Pancreas (tissue), 10 donors: Measurements from ENCODE around the gene OR6V1. TPM values are rescaled to one million over a fixed set of nuclear protein-coding genes. Genes with fewer than 3 reads are reported as not detected.

Experiments
- ATAC-seq, 4 donors: fragments of 200-7000 bp; cut with Tn5 transposase; one replicate each; pipeline versions ENCODE4 v1.8.0 to v1.9.1; 2020; ENCODE audit warnings: mild to moderate bottlenecking in 4 of 4, moderate library complexity in 4 of 4
- DNase-seq, 6 donors: peaks; one replicate each; pipeline ENCODE4 v3.0.0-alpha.2; 2020
- FAIRE-seq: peaks from 2 replicates; lab custom pipeline; 2012; peaks lifted over from hg19 to GRCh38; lab: Jason Lieb, UNC
- H3K27ac ChIP-seq, 4 donors: fragments of 200-600 bp; sonication (generic); 1 replicate in 3 of 4; 2 replicates in 1 of 4; pipeline versions ENCODE4 v1.5.0 to v1.8.0; 2020
- H3K27me3 ChIP-seq, 4 donors: fragments of 200-600 bp; one replicate each; pipeline ENCODE4 v1.8.0; 2021
- H3K36me3 ChIP-seq, 3 donors: fragments of 200-600 bp; sonication (generic) in 1 of 3; one replicate each; pipeline versions ENCODE4 v1.5.0 to v1.8.0; 2020 to 2021
- H3K4me1 ChIP-seq, 3 donors: fragments of 200-600 bp; one replicate each; pipeline ENCODE4 v1.8.0; 2021
- H3K4me3 ChIP-seq, 4 donors: fragments of 200-600 bp; sonication (generic) in 2 of 4; one replicate each; pipeline versions ENCODE4 v1.5.0 to v1.8.0; 2020 to 2021
- H3K9me3 ChIP-seq, 4 donors: fragments of 200-600 bp; one replicate each; pipeline ENCODE4 v1.8.0; 2021
- WGBS, 2 donors: extraction: QIAGEN DNeasy Blood & Tissue Kit; methylation state at CpG; one replicate each; pipeline ENCODE4 v1.1.7; 2013; 5-methylcytosine and 5-hydroxymethylcytosine counted together
- intact Hi-C, 3 donors: fragments of 100-400 bp; cut with DNase I; formaldehyde crosslinking; loops; one replicate each; pipeline versions ENCODE4 v1.11.1 to v1.14.2; 2022
- polyA plus RNA-seq, 2 donors: library from polyadenylated mRNA; stranded (reverse); fragments of 200-250 nt; gene quantifications; one replicate each; pipeline ENCODE4 v1.2.3, GENCODE V29; 2013
- total RNA-seq, 6 donors: library from RNA; stranded (reverse); fragmentation: NEBNext Ultra II Directional in 4 of 6; extraction: Animal tissue kit (Norgen Biotek cat#: 25700) in 4 of 6; gene quantifications; one replicate each; pipeline versions ENCODE4 v1.2.1 to v1.2.4, GENCODE V29; 2021 to 2023
- TF ChIP-seq, protein P1 (sequence below), 4 donors: fragments of 200-600 bp; sonication (generic) in 3 of 4; IDR thresholded peaks; one replicate each; pipeline versions ENCODE4 v1.5.0 to v1.8.0; 2021; ENCODE audit warnings: antibody characterized with exemption in 4 of 4
- donor health status: healthy with polysubstance abuse.
- donor health status: DM: no; HTN: no; CAD: no; lungs with moderate emphysema.
- donor health status: DM: no; HTN: no; CAD: no.
- donor health status: control.
- donor health status: control.
- donor health status: Bipolar disorder and iron deficiency.
- donor health status: DM: yes; HTN: yes; CAD: no.
- donor health status: DM: no; HTN: no; CAD: no.
- donor health status: DM: no; HTN: no; CAD: no.
- donor health status: DM: yes; HTN: yes; CAD: no.

OR6V1 gene
- total and polyA plus RNA-seq, 8 donors, result not detected

DNA sequence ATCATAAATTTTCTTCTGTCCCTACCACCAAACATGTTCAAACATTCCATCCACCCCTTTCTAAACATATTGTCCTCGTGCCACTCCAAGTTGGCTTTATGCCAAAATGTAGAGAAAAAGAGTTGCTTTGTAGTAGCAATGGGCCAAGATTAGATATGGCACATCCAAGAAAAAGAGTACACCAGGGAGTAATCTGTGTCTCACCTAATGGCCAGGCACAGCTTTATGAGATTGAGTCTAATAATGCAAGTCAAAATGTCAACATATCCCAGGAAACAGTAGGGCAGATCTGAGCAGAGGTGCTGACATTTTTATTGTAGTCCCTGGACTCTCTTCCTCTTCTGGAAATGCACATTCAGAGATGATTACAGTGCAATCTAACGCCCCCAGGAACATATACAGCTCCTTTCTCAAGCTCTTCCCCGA is 5.7 kb upstream of the OR6V1 start:
- Histone ChIP-seq H3K4me1 (peaks cover 0 to 7% (median 0%) of the 10 kb centered on the region in 3 donors), H3K4me3 (no peak overlapping the region), H3K36me3 (no peaks in the 10 kb centered on the region), H3K9me3 (no peaks in the 10 kb centered on the region), H3K27me3 (no peaks in the 10 kb centered on the region), H3K27ac (no peak overlapping the region)
- intact Hi-C loops, result no loop called here
- DNase-seq (no peak), FAIRE-seq (no peak), ATAC-seq (peak in 2 of 4 donors; percentile 17 to 18)
- TF ChIP-seq, protein P1, sequence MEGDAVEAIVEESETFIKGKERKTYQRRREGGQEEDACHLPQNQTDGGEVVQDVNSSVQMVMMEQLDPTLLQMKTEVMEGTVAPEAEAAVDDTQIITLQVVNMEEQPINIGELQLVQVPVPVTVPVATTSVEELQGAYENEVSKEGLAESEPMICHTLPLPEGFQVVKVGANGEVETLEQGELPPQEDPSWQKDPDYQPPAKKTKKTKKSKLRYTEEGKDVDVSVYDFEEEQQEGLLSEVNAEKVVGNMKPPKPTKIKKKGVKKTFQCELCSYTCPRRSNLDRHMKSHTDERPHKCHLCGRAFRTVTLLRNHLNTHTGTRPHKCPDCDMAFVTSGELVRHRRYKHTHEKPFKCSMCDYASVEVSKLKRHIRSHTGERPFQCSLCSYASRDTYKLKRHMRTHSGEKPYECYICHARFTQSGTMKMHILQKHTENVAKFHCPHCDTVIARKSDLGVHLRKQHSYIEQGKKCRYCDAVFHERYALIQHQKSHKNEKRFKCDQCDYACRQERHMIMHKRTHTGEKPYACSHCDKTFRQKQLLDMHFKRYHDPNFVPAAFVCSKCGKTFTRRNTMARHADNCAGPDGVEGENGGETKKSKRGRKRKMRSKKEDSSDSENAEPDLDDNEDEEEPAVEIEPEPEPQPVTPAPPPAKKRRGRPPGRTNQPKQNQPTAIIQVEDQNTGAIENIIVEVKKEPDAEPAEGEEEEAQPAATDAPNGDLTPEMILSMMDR (IDR thresholded peaks at IDR 0.05), result no peak
- 47 to 49% methylated on average over 3 of the region's 3 CpGs for WGBS, 2 donors

DNA sequence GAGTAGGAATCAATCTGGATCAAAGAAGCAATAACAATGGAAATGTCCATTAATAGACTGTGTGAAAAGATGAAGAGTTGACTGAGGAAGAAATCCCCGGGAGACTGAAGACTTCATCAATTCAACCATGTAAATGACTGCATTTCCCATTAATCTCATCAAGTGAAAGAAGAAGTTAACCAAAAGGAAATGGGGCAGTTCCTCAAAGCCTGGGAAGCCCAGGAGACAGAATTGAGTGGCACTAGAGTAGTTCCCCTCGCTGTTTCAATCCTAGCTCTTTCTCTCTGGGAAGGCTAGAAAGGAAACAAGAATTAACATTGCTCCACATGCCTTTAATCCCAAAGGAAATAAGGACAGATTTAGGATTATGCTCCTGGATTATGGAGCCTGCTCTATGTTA is 4.8 kb upstream of the OR6V1 start:
- Histone ChIP-seq H3K9me3 (no peaks in the 10 kb centered on the region), H3K36me3 (no peaks in the 10 kb centered on the region), H3K27ac (no peak overlapping the region), H3K27me3 (no peaks in the 10 kb centered on the region), H3K4me1 (peaks cover 0 to 7% (median 0%) of the 10 kb centered on the region in 3 donors), H3K4me3 (no peak overlapping the region)
- intact Hi-C loops, result no loop called here
- TF ChIP-seq, protein P1 (IDR thresholded peaks at IDR 0.05), result no peak
- 89% methylated on average over 2 of the region's 2 CpGs for WGBS, 2 donors
- FAIRE-seq, result no peak
- ATAC-seq, result peak in 1 of 4 donors; percentile 48
- no peak for DNase-seq

DNA sequence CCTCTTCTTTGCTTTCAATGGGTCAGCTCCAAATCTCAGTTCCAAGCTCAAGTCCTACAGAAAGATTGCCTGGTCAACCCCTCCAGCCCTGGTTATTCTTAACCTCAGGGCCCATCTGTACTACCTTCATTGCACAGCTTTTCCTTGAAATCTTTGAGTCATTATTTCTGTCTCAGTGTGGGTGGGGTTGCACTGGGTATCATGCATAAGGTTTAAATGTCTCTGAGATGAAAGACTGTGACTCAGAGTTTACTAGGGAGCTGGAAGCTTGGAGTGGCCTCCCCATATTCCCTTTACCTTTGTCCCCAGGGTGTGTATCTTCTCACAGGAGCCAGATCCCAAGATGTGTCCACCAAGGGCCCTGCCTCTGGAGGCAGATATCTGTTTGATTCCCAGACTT is 3.3 kb upstream of the OR6V1 start:
- no peaks in the 10 kb centered on the region for H3K27me3 ChIP-seq
- no peaks in the 10 kb centered on the region for H3K36me3 ChIP-seq
- TF ChIP-seq, protein P1 (IDR thresholded peaks at IDR 0.05), result no peak
- no peak overlapping the region for H3K27ac ChIP-seq
- intact Hi-C loops, result no loop called here
- ATAC-seq (no peak), FAIRE-seq (no peak), DNase-seq (no peak)
- H3K4me1 ChIP-seq, result no peaks in the 10 kb centered on the region
- H3K4me3 ChIP-seq, result no peak overlapping the region
- H3K9me3 ChIP-seq, result no peaks in the 10 kb centered on the region

DNA sequence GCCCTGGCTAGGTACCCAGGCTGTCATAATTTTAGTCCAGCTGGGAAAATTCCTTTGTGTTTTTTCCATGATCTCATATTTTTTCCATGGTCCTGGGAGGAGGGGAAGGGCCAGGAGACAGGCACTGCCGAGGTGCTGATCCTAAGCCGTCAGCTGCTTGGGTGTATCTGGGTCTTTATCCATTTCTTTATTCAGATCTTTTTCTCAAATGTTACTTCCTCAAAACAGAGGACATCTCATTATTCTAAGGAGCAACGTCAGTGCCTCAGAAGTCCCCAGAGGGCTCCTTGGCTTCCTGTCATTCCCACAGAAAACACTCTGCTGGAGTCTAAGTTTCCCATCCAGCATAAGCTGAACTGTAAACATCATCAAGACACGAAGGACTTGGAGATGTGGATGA is 2.8 kb upstream of the OR6V1 start:
- DNase-seq (no peak), ATAC-seq (no peak), FAIRE-seq (no peak)
- no peaks in the 10 kb centered on the region for H3K4me1 ChIP-seq
- no peaks in the 10 kb centered on the region for H3K36me3 ChIP-seq
- H3K9me3 ChIP-seq, result no peaks in the 10 kb centered on the region
- TF ChIP-seq, protein P1 (IDR thresholded peaks at IDR 0.05), result no peak
- no peak overlapping the region for H3K4me3 ChIP-seq
- WGBS, 2 donors, result 45 to 57% methylated on average over 4 of the region's 4 CpGs
- intact Hi-C loops, result no loop called here
- H3K27me3 ChIP-seq, result no peaks in the 10 kb centered on the region
- no peak overlapping the region for H3K27ac ChIP-seq

DNA sequence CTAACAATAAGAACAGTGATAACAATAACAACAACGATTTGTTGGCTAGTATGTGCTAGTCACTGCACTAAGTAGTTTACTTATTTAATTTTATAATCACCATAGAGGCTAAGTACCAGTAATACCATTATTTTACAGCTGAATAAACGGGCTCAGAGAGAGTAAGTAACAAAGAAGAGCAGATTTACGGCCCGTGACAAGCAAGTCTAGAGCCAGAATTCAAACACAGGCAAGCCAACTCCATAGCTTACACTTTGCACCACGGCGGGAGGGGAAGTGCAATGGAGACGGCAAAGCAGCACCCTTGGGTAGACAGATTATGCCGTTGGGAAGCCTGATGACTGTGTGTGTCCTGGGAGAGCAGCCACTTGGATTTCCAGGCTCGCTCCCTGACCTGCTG is 1.2 kb upstream of the OR6V1 start:
- Histone ChIP-seq H3K36me3 (no peaks in the 10 kb centered on the region), H3K4me1 (no peaks in the 10 kb centered on the region), H3K4me3 (no peak overlapping the region), H3K9me3 (no peaks in the 10 kb centered on the region), H3K27ac (no peak overlapping the region), H3K27me3 (no peaks in the 10 kb centered on the region)
- ATAC-seq (no peak), DNase-seq (no peak), FAIRE-seq (no peak)
- TF ChIP-seq, protein P1 (IDR thresholded peaks at IDR 0.05), result no peak
- intact Hi-C loops, result no loop called here
- WGBS, 2 donors, result 58% methylated on average over 9 of the region's 9 CpGs
